ENCODE results near the gene DYRK2.

The DYRK2 gene

DNA sequence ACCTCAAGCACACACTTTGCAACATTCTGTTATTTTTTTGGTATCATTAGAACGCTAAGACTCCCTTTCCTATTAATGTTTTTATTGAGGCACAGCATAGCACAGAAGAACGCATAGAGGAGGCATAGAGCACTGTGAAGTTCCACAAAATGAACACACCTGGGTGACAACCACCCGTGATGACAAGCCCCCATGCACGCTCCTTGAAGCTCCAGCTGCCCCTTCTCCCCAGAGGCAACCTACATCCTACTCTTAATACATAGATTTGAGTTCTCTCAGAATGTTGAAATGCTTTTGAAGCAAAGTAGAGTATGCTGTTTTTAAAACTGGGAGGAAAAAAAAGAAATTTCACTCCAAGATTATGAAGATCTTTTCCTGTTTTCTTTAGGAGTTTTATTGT lies 55.5 kb downstream of the DYRK2 start:
- no peaks in the 10 kb centered on the region for H3K9me3 ChIP-seq (ENCODE audit: control insufficient read depth, insufficient read depth, low read length)
- peaks cover 10% of the 10 kb centered on the region; the same call in 1 of the 2 replicates for H3K4me1 ChIP-seq (ENCODE audit: control insufficient read depth, insufficient read depth, low read length)
- H3K9ac ChIP-seq (ENCODE audit: low read depth, low read length), result no peak overlapping the region
- H3K4me3 ChIP-seq (ENCODE audit: low read depth, low read length), result no peak overlapping the region
- H3K36me3 ChIP-seq (ENCODE audit: control insufficient read depth, insufficient read depth, low read length), result no peaks in the 10 kb centered on the region
- no peaks in the 10 kb centered on the region for H3K27me3 ChIP-seq (ENCODE audit: control insufficient read depth, insufficient read depth, low read length)
- H3K27ac ChIP-seq (ENCODE audit: low read depth, low read length), result no peak overlapping the region

DNA sequence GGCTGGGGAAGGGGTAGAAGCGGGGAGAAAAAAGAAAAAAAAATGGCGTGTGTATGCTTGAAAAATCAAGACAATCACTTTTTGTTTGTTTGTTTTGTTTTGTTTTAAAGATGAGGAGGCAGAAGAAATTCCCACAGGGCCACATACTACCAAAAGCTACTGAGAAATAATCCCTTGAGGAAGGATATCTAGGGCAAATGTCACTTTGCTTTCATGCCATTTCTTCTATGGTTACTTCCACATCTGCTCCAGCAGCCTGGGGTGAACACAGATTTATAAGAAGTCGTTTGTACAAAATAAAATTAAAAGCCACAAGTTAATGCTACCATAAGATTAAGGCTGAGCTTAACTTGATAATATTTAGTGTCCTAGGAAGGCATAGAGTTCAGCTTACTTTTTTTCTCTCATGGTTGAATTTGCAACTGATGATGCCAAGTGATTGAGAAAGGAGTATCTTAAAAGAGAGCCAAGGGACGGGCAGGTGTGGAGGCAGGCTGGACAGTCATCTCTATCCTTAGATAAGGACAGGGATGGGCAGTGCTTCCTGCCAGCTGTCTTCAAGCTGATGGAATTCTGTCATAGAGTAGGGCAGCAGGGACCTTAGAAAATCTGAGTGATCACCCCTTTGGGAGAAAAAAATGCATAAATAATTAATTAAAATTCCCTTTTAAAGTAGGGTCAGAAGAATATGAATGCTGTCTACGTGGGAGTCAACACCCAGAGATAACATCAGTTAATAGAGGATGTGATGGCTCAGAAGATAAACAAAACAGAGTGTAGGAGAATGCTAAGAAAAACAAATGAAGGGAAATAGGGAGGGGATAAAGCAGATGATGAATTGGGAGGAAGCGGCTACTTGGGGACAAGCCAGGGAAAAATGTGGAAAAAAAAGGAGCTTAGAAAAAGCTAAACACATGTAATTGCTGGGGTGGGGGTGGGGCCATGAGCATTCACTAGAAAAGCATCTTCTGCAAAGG lies 57.1 kb downstream of the DYRK2 start:
- no peak overlapping the region for H3K9ac ChIP-seq (ENCODE audit: low read depth, low read length)
- no peaks in the 10 kb centered on the region for H3K9me3 ChIP-seq (ENCODE audit: control insufficient read depth, insufficient read depth, low read length)
- no peak overlapping the region for H3K4me3 ChIP-seq (ENCODE audit: low read depth, low read length)
- H3K27ac ChIP-seq (ENCODE audit: low read depth, low read length), result no peak overlapping the region
- H3K27me3 ChIP-seq (ENCODE audit: control insufficient read depth, insufficient read depth, low read length), result no peaks in the 10 kb centered on the region
- H3K36me3 ChIP-seq (ENCODE audit: control insufficient read depth, insufficient read depth, low read length), result no peaks in the 10 kb centered on the region
- H3K4me1 ChIP-seq (ENCODE audit: control insufficient read depth, insufficient read depth, low read length), result peaks cover 10% of the 10 kb centered on the region; the same call in 1 of the 2 replicates

GRCh38 chr12:67709367-67709954 lies 60.9 kb downstream of the DYRK2 start:
- H3K9me3 ChIP-seq (ENCODE audit: control insufficient read depth, insufficient read depth, low read length), result no peaks in the 10 kb centered on the region
- H3K36me3 ChIP-seq (ENCODE audit: control insufficient read depth, insufficient read depth, low read length), result no peaks in the 10 kb centered on the region
- no peaks in the 10 kb centered on the region for H3K27me3 ChIP-seq (ENCODE audit: control insufficient read depth, insufficient read depth, low read length)
- no peak overlapping the region for H3K9ac ChIP-seq (ENCODE audit: low read depth, low read length)
- H3K4me3 ChIP-seq (ENCODE audit: low read depth, low read length), result no peak overlapping the region
- peaks cover 10% of the 10 kb centered on the region; the same call in 1 of the 2 replicates for H3K4me1 ChIP-seq (ENCODE audit: control insufficient read depth, insufficient read depth, low read length)
- H3K27ac ChIP-seq (ENCODE audit: low read depth, low read length), result no peak overlapping the region

- H3K27me3 ChIP-seq (ENCODE audit: control insufficient read depth, insufficient read depth, low read length), result no peaks in the 10 kb centered on the region
- no peaks in the 10 kb centered on the region for H3K36me3 ChIP-seq (ENCODE audit: control insufficient read depth, insufficient read depth, low read length)
- no peak overlapping the region for H3K27ac ChIP-seq (ENCODE audit: low read depth, low read length)
- H3K4me1 ChIP-seq (ENCODE audit: control insufficient read depth, insufficient read depth, low read length), result peaks cover 9% of the 10 kb centered on the region; the same call in 1 of the 2 replicates
- H3K4me3 ChIP-seq (ENCODE audit: low read depth, low read length), result no peak overlapping the region
- no peak overlapping the region for H3K9ac ChIP-seq (ENCODE audit: low read depth, low read length)
- H3K9me3 ChIP-seq (ENCODE audit: control insufficient read depth, insufficient read depth, low read length), result no peaks in the 10 kb centered on the region
Observed at GRCh38 chr12:67710582-67710981, 62.0 kb downstream of the DYRK2 start.

GRCh38 chr12:67712011-67712410 lies 63.5 kb downstream of the DYRK2 start:
- Histone ChIP-seq H3K9me3 (ENCODE audit: control insufficient read depth, insufficient read depth, low read length) (no peaks in the 10 kb centered on the region), H3K36me3 (ENCODE audit: control insufficient read depth, insufficient read depth, low read length) (no peaks in the 10 kb centered on the region), H3K4me3 (ENCODE audit: low read depth, low read length) (no peak overlapping the region), H3K9ac (ENCODE audit: low read depth, low read length) (no peak overlapping the region), H3K27ac (ENCODE audit: low read depth, low read length) (no peak overlapping the region), H3K27me3 (ENCODE audit: control insufficient read depth, insufficient read depth, low read length) (no peaks in the 10 kb centered on the region), H3K4me1 (ENCODE audit: control insufficient read depth, insufficient read depth, low read length) (no peaks in the 10 kb centered on the region)

GRCh38 chr12:67714648-67715047 lies 66.1 kb downstream of the DYRK2 start:
- Histone ChIP-seq H3K27ac (ENCODE audit: low read depth, low read length) (no peak overlapping the region), H3K9me3 (ENCODE audit: control insufficient read depth, insufficient read depth, low read length) (no peaks in the 10 kb centered on the region), H3K36me3 (ENCODE audit: control insufficient read depth, insufficient read depth, low read length) (no peaks in the 10 kb centered on the region), H3K9ac (ENCODE audit: low read depth, low read length) (no peak overlapping the region), H3K27me3 (ENCODE audit: control insufficient read depth, insufficient read depth, low read length) (no peaks in the 10 kb centered on the region), H3K4me1 (ENCODE audit: control insufficient read depth, insufficient read depth, low read length) (no peaks in the 10 kb centered on the region), H3K4me3 (ENCODE audit: low read depth, low read length) (no peak overlapping the region)

All from HUES48 (cell line).